ENCODE data around the gene IGSF6. TPM values are rescaled to one million over a fixed set of nuclear protein-coding genes. Genes with fewer than 3 reads are reported as not detected.
A peak's percentile ranks its signal among the peaks of the same experiment; 100 is the strongest.

Gene IGSF6
- total and polyA plus RNA-seq, 2 of the 13 experiments (the other 11 are each of a cell fraction or from before 2014, with no cell fraction given): not detected

- no peak for TF ChIP-seq HNRNPUL1 (IDR thresholded peaks at IDR 0.05; ENCODE audit: low read depth, low read length)
- no peak for TF ChIP-seq DMAP1 (CRISPR knock-in tag; IDR thresholded peaks at IDR 0.05)
- no peak for TF ChIP-seq ZNF224 (CRISPR knock-in tag; IDR thresholded peaks at IDR 0.05)
- 0 out of 2 replicates have a peak, but pooled peaks have one; percentile 10 for TF ChIP-seq IRF2 (CRISPR knock-in tag; IDR thresholded peaks at IDR 0.05)
- peak; percentile 41; the same call in 1 of the 2 replicates for TF ChIP-seq ZKSCAN5 (CRISPR knock-in tag; IDR thresholded peaks at IDR 0.05)
- TF ChIP-seq ZNF34 (CRISPR knock-in tag; IDR thresholded peaks at IDR 0.05; ENCODE audit: borderline replicate concordance): no peak
- TF ChIP-seq RXRA (CRISPR knock-in tag; IDR thresholded peaks at IDR 0.05): peak; percentile 61; the same call in 1 of the 2 replicates
- no peak for TF ChIP-seq THAP11 (CRISPR knock-in tag; IDR thresholded peaks at IDR 0.05)
- TF ChIP-seq ZNF605 (CRISPR knock-in tag; IDR thresholded peaks at IDR 0.05): no peak
- no peak for TF ChIP-seq JARID2 (CRISPR knock-in tag; IDR thresholded peaks at IDR 0.05; ENCODE audit: insufficient replicate concordance)
- no peak for TF ChIP-seq FLYWCH1 (CRISPR knock-in tag; IDR thresholded peaks at IDR 0.05)
- no peak for TF ChIP-seq ZNF564 (CRISPR knock-in tag; IDR thresholded peaks at IDR 0.05)
- no peak for TF ChIP-seq TCF7L2 (IDR thresholded peaks at IDR 0.05; ENCODE audit: low read depth, low read length)
- no peak for TF ChIP-seq HMGXB4 (CRISPR knock-in tag; IDR thresholded peaks at IDR 0.05; ENCODE audit: borderline replicate concordance in 1 of 2, low read depth in 1 of 2)
- TF ChIP-seq PLRG1 (conservative IDR thresholded peaks at IDR 0.05): no peak
- TF ChIP-seq ZBTB2 (CRISPR knock-in tag; IDR thresholded peaks at IDR 0.05; ENCODE audit: low read depth): no peak
- TF ChIP-seq, protein P1, sequence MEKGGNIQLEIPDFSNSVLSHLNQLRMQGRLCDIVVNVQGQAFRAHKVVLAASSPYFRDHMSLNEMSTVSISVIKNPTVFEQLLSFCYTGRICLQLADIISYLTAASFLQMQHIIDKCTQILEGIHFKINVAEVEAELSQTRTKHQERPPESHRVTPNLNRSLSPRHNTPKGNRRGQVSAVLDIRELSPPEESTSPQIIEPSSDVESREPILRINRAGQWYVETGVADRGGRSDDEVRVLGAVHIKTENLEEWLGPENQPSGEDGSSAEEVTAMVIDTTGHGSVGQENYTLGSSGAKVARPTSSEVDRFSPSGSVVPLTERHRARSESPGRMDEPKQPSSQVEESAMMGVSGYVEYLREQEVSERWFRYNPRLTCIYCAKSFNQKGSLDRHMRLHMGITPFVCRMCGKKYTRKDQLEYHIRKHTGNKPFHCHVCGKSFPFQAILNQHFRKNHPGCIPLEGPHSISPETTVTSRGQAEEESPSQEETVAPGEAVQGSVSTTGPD (CRISPR knock-in tag; IDR thresholded peaks at IDR 0.05): no peak
- peak; percentile 27; the same call in 1 of the 2 replicates for TF ChIP-seq ZNF687 (CRISPR knock-in tag; IDR thresholded peaks at IDR 0.05)
- TF ChIP-seq ZNF670 (CRISPR knock-in tag; IDR thresholded peaks at IDR 0.05; ENCODE audit: borderline replicate concordance): no peak
- no peak for TF ChIP-seq ZC3H13 (CRISPR knock-in tag; IDR thresholded peaks at IDR 0.05)
- TF ChIP-seq ZC3H4 (CRISPR knock-in tag; IDR thresholded peaks at IDR 0.05; ENCODE audit: borderline replicate concordance): no peak
These were observed 4.7 kb downstream of the IGSF6 start (continued) for GRCh38 chr16:21647562-21648164.
